ENCODE data around the gene BAX.

Gene BAX

GRCh38 chr19:48999481-49000325 lies 45.0 kb downstream of the BAX start:
- TF ChIP-seq CTCF (IDR thresholded peaks at IDR 0.05; ENCODE audit: control insufficient read depth, insufficient read depth, low read depth, low read length, missing control alignments), result peak; percentile 80
- no peak overlapping the region for H3K4me3 ChIP-seq (ENCODE audit: control insufficient read depth, low read depth, low read length)
- no peak for DNase-seq (ENCODE audit: low read depth)

- no peak overlapping the region for H3K4me3 ChIP-seq (ENCODE audit: control insufficient read depth, low read depth, low read length)
- DNase-seq (ENCODE audit: low read depth), result no peak
- TF ChIP-seq CTCF (IDR thresholded peaks at IDR 0.05; ENCODE audit: control insufficient read depth, insufficient read depth, low read depth, low read length, missing control alignments), result no peak
These were observed 49.5 kb downstream of the BAX start for GRCh38 chr19:49004133-49004532.

- DNase-seq (ENCODE audit: low read depth), result no peak
- no peak for TF ChIP-seq CTCF (IDR thresholded peaks at IDR 0.05; ENCODE audit: control insufficient read depth, insufficient read depth, low read depth, low read length, missing control alignments)
- H3K4me3 ChIP-seq (ENCODE audit: control insufficient read depth, low read depth, low read length), result no peak overlapping the region
These were observed 50.4 kb downstream of the BAX start for GRCh38 chr19:49004964-49005614.

- H3K4me3 ChIP-seq (ENCODE audit: control insufficient read depth, low read depth, low read length), result no peak overlapping the region
- TF ChIP-seq CTCF (IDR thresholded peaks at IDR 0.05; ENCODE audit: control insufficient read depth, insufficient read depth, low read depth, low read length, missing control alignments), result no peak
- no peak for DNase-seq (ENCODE audit: low read depth)
These were observed 52.2 kb downstream of the BAX start for GRCh38 chr19:49006905-49007304.

- TF ChIP-seq CTCF (IDR thresholded peaks at IDR 0.05; ENCODE audit: control insufficient read depth, insufficient read depth, low read depth, low read length, missing control alignments), result no peak
- H3K4me3 ChIP-seq (ENCODE audit: control insufficient read depth, low read depth, low read length), result no peak overlapping the region
- DNase-seq (ENCODE audit: low read depth), result no peak
These were observed 55.2 kb downstream of the BAX start for GRCh38 chr19:49009828-49010227.

- no peak for DNase-seq (ENCODE audit: low read depth)
These were observed 55.8 kb downstream of the BAX start for GRCh38 chr19:49010453-49010852.

More at GRCh38 chr19:49010453-49010852, 55.8 kb downstream of the BAX start:
- H3K4me3 ChIP-seq (ENCODE audit: control insufficient read depth, low read depth, low read length), result no peak overlapping the region
- TF ChIP-seq CTCF (IDR thresholded peaks at IDR 0.05; ENCODE audit: control insufficient read depth, insufficient read depth, low read depth, low read length, missing control alignments), result no peak
